IMR-90 (cell line): ENCODE results near the gene SLC47A2. TPM values are rescaled to one million over a fixed set of nuclear protein-coding genes. Genes with fewer than 3 reads are reported as not detected.

Source experiments
- ATAC-seq: fragments of 200-7000 bp; cut with Tn5 transposase; 2 replicates; pipeline ENCODE4 v1.9.1; 2020; ENCODE audit warnings: low read depth, mild to moderate bottlenecking, moderate library complexity
- BruUV-seq: library from RNA; stranded (reverse); fragments of 400-500 nt; replicated peaks from 2 replicates; lab custom pipeline; 2021; lab: Mats Ljungman, UMichigan
- CTCF ChIA-PET: fragments of 300-600 bp; formaldehyde crosslinking; extraction: SDS; loops from one replicate; lab custom pipeline; 2021; ENCODE audit warnings: antibody characterized with exemption; lab: Yijun Ruan, JAX
- POLR2A ChIA-PET: fragments of 300-600 bp; sonication (Branson Sonifier 250); formaldehyde crosslinking; loops from one replicate; lab custom pipeline; 2022; ENCODE audit warnings: antibody characterized with exemption; ENCODE audit not compliant: unreplicated experiment; lab: Charles Lee
- DNase-seq: peaks from one replicate; pipeline ENCODE4 v3.0.0; 2013
- H2AFZ ChIP-seq: replicated peaks from 2 replicates; pipeline ENCODE3; 2013; ENCODE audit warnings: low read length, mild to moderate bottlenecking; ENCODE audit not compliant: poor library complexity
- H2AK5ac ChIP-seq: 2 replicates; pipeline ENCODE4 v1.6.1; 2013; ENCODE audit warnings: low read depth, low read length, inconsistent platforms
- H2AK9ac ChIP-seq: replicated peaks from 2 replicates; pipeline ENCODE3; 2013; ENCODE audit warnings: mild to moderate bottlenecking, low read depth, low read length, moderate library complexity; ENCODE audit not compliant: poor library complexity
- H2BK120ac ChIP-seq: 2 replicates; pipeline ENCODE4 v1.6.1; 2013; ENCODE audit warnings: low read depth, low read length, inconsistent platforms
- H2BK15ac ChIP-seq: 3 replicates; pipeline ENCODE4 v1.6.1; 2013; ENCODE audit warnings: low read depth, low read length, inconsistent platforms
- H2BK20ac ChIP-seq: 2 replicates; pipeline ENCODE4 v1.6.1; 2013; ENCODE audit warnings: low read depth, mild to moderate bottlenecking, inconsistent platforms, low read length, moderate library complexity
- H2BK5ac ChIP-seq: 2 replicates; pipeline ENCODE4 v1.6.1; 2013; ENCODE audit warnings: mild to moderate bottlenecking, low read depth, low read length, inconsistent platforms; ENCODE audit not compliant: poor library complexity, severe bottlenecking
- H3K14ac ChIP-seq: replicated peaks from 2 replicates; pipeline ENCODE4 v1.6.1; 2013; ENCODE audit warnings: low read depth, low read length, inconsistent platforms
- H3K18ac ChIP-seq: 2 replicates; pipeline ENCODE4 v1.6.1; 2013; ENCODE audit warnings: low read depth, low read length, control low read depth
- H3K23ac ChIP-seq: 2 replicates; pipeline ENCODE4 v1.6.1; 2013; ENCODE audit warnings: low read depth, low read length, inconsistent platforms
- H3K27ac ChIP-seq: 2 replicates; pipeline ENCODE4 v1.5.1; 2013; ENCODE audit warnings: mild to moderate bottlenecking, control low read depth, low read length; ENCODE audit not compliant: insufficient read depth
- H3K27me3 ChIP-seq: 2 replicates; pipeline ENCODE4 v1.6.1; 2013; ENCODE audit warnings: low read length; ENCODE audit not compliant: control insufficient read depth, insufficient read depth
- H3K36me3 ChIP-seq: 2 replicates; pipeline ENCODE4 v1.6.1; 2013; ENCODE audit warnings: low read length, mixed read lengths; ENCODE audit not compliant: control insufficient read depth, insufficient read depth
- H3K4ac ChIP-seq: 2 replicates; pipeline ENCODE4 v1.6.1; 2013; ENCODE audit warnings: low read depth, low read length, inconsistent platforms
- H3K4me1 ChIP-seq: 2 replicates; pipeline ENCODE4 v1.6.1; 2013; ENCODE audit warnings: low read length, mixed read lengths; ENCODE audit not compliant: control insufficient read depth, insufficient read depth
- H3K4me2 ChIP-seq: 2 replicates; pipeline ENCODE4 v1.6.1; 2013; ENCODE audit warnings: low read depth, mild to moderate bottlenecking, control low read depth, low read length, moderate library complexity
- H3K4me3 ChIP-seq: 2 replicates; pipeline ENCODE4 v1.5.1; 2013; ENCODE audit warnings: low read depth, mild to moderate bottlenecking, control low read depth, low read length, moderate library complexity; ENCODE audit not compliant: insufficient read depth
- H3K56ac ChIP-seq: 2 replicates; pipeline ENCODE4 v1.6.1; 2013; ENCODE audit warnings: low read length, inconsistent platforms; ENCODE audit not compliant: insufficient read depth; ENCODE audit errors: extremely low read depth
- H3K79me1 ChIP-seq, 2 experiments: 2 replicates each; pipeline ENCODE4 v1.6.1; 2013; ENCODE audit warnings: low read length in 2 of 2, inconsistent platforms in 1 of 2, low read depth in 1 of 2
- H3K9ac ChIP-seq: 2 replicates; pipeline ENCODE4 v1.6.1; 2013; ENCODE audit warnings: low read depth, low read length, control low read depth
- H3K9me1 ChIP-seq: 2 replicates; pipeline ENCODE4 v1.6.1; 2013; ENCODE audit warnings: low read length, inconsistent platforms; ENCODE audit not compliant: insufficient read depth
- H3K9me3 ChIP-seq: 2 replicates; pipeline ENCODE4 v1.6.1; 2013; ENCODE audit warnings: low read length; ENCODE audit not compliant: control insufficient read depth, insufficient read depth
- H4K20me1 ChIP-seq: 2 replicates; pipeline ENCODE4 v1.6.1; 2013; ENCODE audit warnings: low read length, inconsistent platforms; ENCODE audit not compliant: insufficient read depth
- H4K5ac ChIP-seq: 2 replicates; pipeline ENCODE4 v1.6.1; 2013; ENCODE audit warnings: mild to moderate bottlenecking, low read depth, low read length, control low read depth
- H4K8ac ChIP-seq, 2 experiments: 2 replicates each; pipeline ENCODE4 v1.6.1; 2013; ENCODE audit warnings: low read depth in 2 of 2, low read length in 2 of 2, control low read depth in 1 of 2, inconsistent platforms in 1 of 2
- H4K91ac ChIP-seq: 2 replicates; pipeline ENCODE4 v1.6.1; 2013; ENCODE audit warnings: low read depth, low read length, inconsistent platforms; ENCODE audit not compliant: insufficient read depth
- BHLHE40 ChIP-seq: fragments of 150-350 bp; IDR thresholded peaks from 2 replicates; pipeline ENCODE4 v1.6.1; 2016; ENCODE audit warnings: mild to moderate bottlenecking, low read depth, low read length
- CHD1 ChIP-seq: IDR thresholded peaks from 2 replicates; pipeline ENCODE4 v1.6.1; 2012; ENCODE audit warnings: low read depth, low read length, improper control_type of control experiment
- FOS ChIP-seq: fragments of 150-350 bp; IDR thresholded peaks from 2 replicates; pipeline ENCODE4 v1.6.1; 2016; ENCODE audit warnings: low read depth, low read length
- MAFK ChIP-seq: IDR thresholded peaks from 2 replicates; pipeline ENCODE4 v1.6.1; 2012; ENCODE audit warnings: low read depth, low read length, improper control_type of control experiment
- MAZ ChIP-seq: IDR thresholded peaks from 2 replicates; pipeline ENCODE4 v1.6.1; 2012; ENCODE audit warnings: low read depth, mild to moderate bottlenecking, low read length, improper control_type of control experiment, moderate library complexity, borderline replicate concordance
- NFE2L2 ChIP-seq: fragments of 150-350 bp; IDR thresholded peaks from 2 replicates; pipeline ENCODE4 v1.6.1; 2016; ENCODE audit warnings: low read depth, mild to moderate bottlenecking, low read length
- POLR2A ChIP-seq: IDR thresholded peaks from 2 replicates; pipeline ENCODE4 v1.6.1; 2012; ENCODE audit warnings: mild to moderate bottlenecking, low read depth, low read length
- RAD21 ChIP-seq: IDR thresholded peaks from 2 replicates; pipeline ENCODE4 v1.6.1; 2012; ENCODE audit warnings: low read length, improper control_type of control experiment
- RFX5 ChIP-seq: IDR thresholded peaks from 2 replicates; pipeline ENCODE4 v1.8.0; 2012; ENCODE audit warnings: low read depth, mild to moderate bottlenecking, low read length, moderate library complexity
- SMC3 ChIP-seq: fragments of 150-350 bp; IDR thresholded peaks from 2 replicates; pipeline ENCODE4 v1.6.1; 2016; ENCODE audit warnings: low read depth, mild to moderate bottlenecking, antibody characterized with exemption, low read length, moderate library complexity
- WGBS, 2 experiments: methylation state at CpG; one replicate each; pipeline versions ENCODE4 v1.1.5 to v1.1.7; 2013; ENCODE audit warnings: missing lambda C conversion rate in 2 of 2; ENCODE audit not compliant: insufficient read length in 1 of 2; ENCODE audit errors: extremely low coverage in 2 of 2; 5-methylcytosine and 5-hydroxymethylcytosine counted together
- dilution Hi-C: fragments of 300-500 bp; cut with HindIII; formaldehyde crosslinking; loops from one replicate; pipeline ENCODE4 v1.14.3; 2018; ENCODE audit warnings: low sequenced_read_pairs; ENCODE audit not compliant: unreplicated experiment
- in situ Hi-C: fragments of 300-500 bp; cut with MboI; formaldehyde crosslinking; loops from 3 replicates; pipeline ENCODE4 v1.14.3; 2019; ENCODE audit warnings: low sequenced_read_pairs, inconsistent platforms, mixed read lengths
- intact Hi-C: fragments of 100-400 bp; cut with micrococcal nuclease; formaldehyde crosslinking; loops from 2 replicates; pipeline ENCODE4 v1.10.0; 2022
- polyA plus RNA-seq, 3 experiments: library from polyadenylated mRNA; depleted of rRNA; stranded (reverse); fragments of >200 nt; gene quantifications; 2 replicates each; pipeline ENCODE4 v1.2.3, GENCODE V29; 2012; ENCODE audit warnings: low replicate concordance in 1 of 3
- total RNA-seq: library from RNA; depleted of rRNA; stranded (reverse); fragments of >200 nt; gene quantifications from 2 replicates; pipeline ENCODE4 v1.2.3, GENCODE V29; 2012
- TF ChIP-seq, protein P1 (sequence below): fragments of 150-350 bp; IDR thresholded peaks from 2 replicates; pipeline ENCODE4 v1.6.1; 2017; ENCODE audit warnings: mild to moderate bottlenecking, antibody characterized with exemption, low read length, low read depth
- TF ChIP-seq, protein P2 (sequence below): conservative IDR thresholded peaks from 2 replicates; pipeline ENCODE4 v1.5.1; 2012; ENCODE audit warnings: mild to moderate bottlenecking, low read depth, low read length, improper control_type of control experiment

Gene SLC47A2
- total and polyA plus RNA-seq, 2 of the 4 experiments (the other 2 are of a cell fraction), result not detected

DNA sequence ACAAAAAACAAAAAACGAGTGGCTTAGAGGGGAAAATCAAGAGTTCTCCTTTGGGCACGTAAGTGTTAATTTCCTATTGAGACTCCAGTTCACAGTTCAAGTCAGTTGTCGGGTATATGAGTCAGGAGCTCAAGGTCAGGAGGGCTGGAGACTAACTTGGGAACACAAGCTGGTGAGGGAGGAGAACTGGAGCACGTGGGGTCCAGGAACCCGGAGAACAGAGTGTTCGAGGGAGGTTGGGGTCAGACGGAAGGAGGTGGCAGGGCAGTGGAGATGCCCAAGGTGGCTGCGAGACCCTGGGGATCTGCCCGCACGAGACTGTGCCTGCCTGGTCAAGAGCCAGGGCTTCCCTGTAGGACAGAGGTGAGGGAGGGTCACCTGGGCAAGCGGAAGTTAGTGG lies 19.7 kb upstream of the SLC47A2 start:
- POLR2A ChIA-PET, result no interaction called here
- Histone ChIP-seq H3K4ac (no peak overlapping the region), H2AFZ (no peak overlapping the region), H3K18ac (no peak overlapping the region), H2BK15ac (no peak overlapping the region), H3K9ac (no peak overlapping the region), H3K4me3 (no peak overlapping the region), H3K27me3 (peaks cover 22% of the 10 kb centered on the region), H3K79me1 (no peaks in the 10 kb centered on the region), H3K9me3 (no peaks in the 10 kb centered on the region), H2BK5ac (no peak overlapping the region), H3K4me2 (no peak overlapping the region), H4K8ac (no peak overlapping the region), H2BK120ac (no peak overlapping the region), H3K4me1 (no peaks in the 10 kb centered on the region), H2BK20ac (no peak overlapping the region), H4K20me1 (no peaks in the 10 kb centered on the region), H3K56ac (no peak overlapping the region), H4K5ac (no peak overlapping the region), H4K91ac (no peak overlapping the region), H3K23ac (no peak overlapping the region), H3K9me1 (no peaks in the 10 kb centered on the region), H3K14ac (no peak overlapping the region), H2AK9ac (no peak overlapping the region), H2AK5ac (no peak overlapping the region), H3K27ac (no peak overlapping the region), H3K36me3 (no peaks in the 10 kb centered on the region)
- dilution Hi-C loops, result no loop called here
- in situ Hi-C loops, result no loop called here
- CTCF ChIA-PET, result no interaction called here
- no peak for TF ChIP-seq POLR2A
- no peak for TF ChIP-seq CHD1
- TF ChIP-seq, protein P1, sequence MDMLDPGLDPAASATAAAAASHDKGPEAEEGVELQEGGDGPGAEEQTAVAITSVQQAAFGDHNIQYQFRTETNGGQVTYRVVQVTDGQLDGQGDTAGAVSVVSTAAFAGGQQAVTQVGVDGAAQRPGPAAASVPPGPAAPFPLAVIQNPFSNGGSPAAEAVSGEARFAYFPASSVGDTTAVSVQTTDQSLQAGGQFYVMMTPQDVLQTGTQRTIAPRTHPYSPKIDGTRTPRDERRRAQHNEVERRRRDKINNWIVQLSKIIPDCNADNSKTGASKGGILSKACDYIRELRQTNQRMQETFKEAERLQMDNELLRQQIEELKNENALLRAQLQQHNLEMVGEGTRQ, result no peak
- TF ChIP-seq RFX5, result no peak
- no peak for TF ChIP-seq BHLHE40
- no peak for TF ChIP-seq FOS
- TF ChIP-seq MAZ, result no peak
- TF ChIP-seq NFE2L2, result no peak
- TF ChIP-seq, protein P2, sequence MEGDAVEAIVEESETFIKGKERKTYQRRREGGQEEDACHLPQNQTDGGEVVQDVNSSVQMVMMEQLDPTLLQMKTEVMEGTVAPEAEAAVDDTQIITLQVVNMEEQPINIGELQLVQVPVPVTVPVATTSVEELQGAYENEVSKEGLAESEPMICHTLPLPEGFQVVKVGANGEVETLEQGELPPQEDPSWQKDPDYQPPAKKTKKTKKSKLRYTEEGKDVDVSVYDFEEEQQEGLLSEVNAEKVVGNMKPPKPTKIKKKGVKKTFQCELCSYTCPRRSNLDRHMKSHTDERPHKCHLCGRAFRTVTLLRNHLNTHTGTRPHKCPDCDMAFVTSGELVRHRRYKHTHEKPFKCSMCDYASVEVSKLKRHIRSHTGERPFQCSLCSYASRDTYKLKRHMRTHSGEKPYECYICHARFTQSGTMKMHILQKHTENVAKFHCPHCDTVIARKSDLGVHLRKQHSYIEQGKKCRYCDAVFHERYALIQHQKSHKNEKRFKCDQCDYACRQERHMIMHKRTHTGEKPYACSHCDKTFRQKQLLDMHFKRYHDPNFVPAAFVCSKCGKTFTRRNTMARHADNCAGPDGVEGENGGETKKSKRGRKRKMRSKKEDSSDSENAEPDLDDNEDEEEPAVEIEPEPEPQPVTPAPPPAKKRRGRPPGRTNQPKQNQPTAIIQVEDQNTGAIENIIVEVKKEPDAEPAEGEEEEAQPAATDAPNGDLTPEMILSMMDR, result no peak
- no peak for TF ChIP-seq RAD21
- TF ChIP-seq SMC3, result no peak
- TF ChIP-seq MAFK, result no peak
- 59% methylated on average over 10 of the region's 11 CpGs; no CpG with 5 or more reads in 1 of the 2 experiments for WGBS, 2 experiments
- intact Hi-C loops, result no loop called here
- ATAC-seq, result no peak
- no peak for DNase-seq
- BruUV-seq, result no TSS peak
